22Rv1 (cell line): Measurements from ENCODE around the gene B4GALT6.

Source experiments
- ZFX ChIP-seq: fragments of 450-650 bp; IDR thresholded peaks from 2 replicates; pipeline ENCODE4 v1.6.1; 2017; ENCODE audit warnings: antibody characterized with exemption, borderline replicate concordance
- TF ChIP-seq, protein P1 (sequence below): fragments of 450-650 bp; IDR thresholded peaks from 2 replicates; pipeline ENCODE4 v1.5.1; 2017; ENCODE audit warnings: mild to moderate bottlenecking

DNA sequence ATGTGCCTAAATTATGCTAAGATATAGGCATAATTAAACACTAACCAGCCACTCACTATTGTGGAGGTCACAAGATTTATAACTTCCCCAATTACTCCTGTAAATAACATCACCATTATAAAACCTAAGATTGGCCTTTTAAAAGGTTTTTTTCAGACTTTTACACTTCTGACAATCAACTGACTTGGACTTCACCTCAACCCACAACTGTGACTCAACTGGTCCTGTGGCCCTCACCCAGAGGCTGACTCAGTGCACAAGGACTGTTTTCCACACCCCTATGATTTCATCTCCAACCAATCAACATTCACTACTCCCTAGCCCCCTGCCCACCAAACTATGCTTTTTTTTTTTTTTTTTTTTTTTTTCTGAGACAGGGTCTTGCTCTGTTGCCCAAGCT is 81.1 kb downstream of the B4GALT6 start:
- TF ChIP-seq, protein P1, sequence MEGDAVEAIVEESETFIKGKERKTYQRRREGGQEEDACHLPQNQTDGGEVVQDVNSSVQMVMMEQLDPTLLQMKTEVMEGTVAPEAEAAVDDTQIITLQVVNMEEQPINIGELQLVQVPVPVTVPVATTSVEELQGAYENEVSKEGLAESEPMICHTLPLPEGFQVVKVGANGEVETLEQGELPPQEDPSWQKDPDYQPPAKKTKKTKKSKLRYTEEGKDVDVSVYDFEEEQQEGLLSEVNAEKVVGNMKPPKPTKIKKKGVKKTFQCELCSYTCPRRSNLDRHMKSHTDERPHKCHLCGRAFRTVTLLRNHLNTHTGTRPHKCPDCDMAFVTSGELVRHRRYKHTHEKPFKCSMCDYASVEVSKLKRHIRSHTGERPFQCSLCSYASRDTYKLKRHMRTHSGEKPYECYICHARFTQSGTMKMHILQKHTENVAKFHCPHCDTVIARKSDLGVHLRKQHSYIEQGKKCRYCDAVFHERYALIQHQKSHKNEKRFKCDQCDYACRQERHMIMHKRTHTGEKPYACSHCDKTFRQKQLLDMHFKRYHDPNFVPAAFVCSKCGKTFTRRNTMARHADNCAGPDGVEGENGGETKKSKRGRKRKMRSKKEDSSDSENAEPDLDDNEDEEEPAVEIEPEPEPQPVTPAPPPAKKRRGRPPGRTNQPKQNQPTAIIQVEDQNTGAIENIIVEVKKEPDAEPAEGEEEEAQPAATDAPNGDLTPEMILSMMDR: no peak
- no peak for TF ChIP-seq ZFX
